Measurements from ENCODE around the gene TBX10.

GRCh38 chr11:67616431-67617242 lies 22.9 kb downstream of the TBX10 start:
- no peak for TF ChIP-seq POLR2AphosphoS5 (IDR thresholded peaks at IDR 0.05; ENCODE audit: low read depth, low read length)
- no peak for TF ChIP-seq FOXM1 (IDR thresholded peaks at IDR 0.05; ENCODE audit: low read depth)
- TF ChIP-seq CTCF (IDR thresholded peaks at IDR 0.05): no peak
- TF ChIP-seq EZH2phosphoT487 (IDR thresholded peaks at IDR 0.05; ENCODE audit: borderline replicate concordance, low read depth): no peak
- TF ChIP-seq JUND (IDR thresholded peaks at IDR 0.05): no peak
- no peak for TF ChIP-seq GATA2 (CRISPR knock-in tag; IDR thresholded peaks at IDR 0.05)
- no peak for TF ChIP-seq REST (IDR thresholded peaks at IDR 0.05; ENCODE audit: low read depth, low read length)
- TF ChIP-seq YY1 (IDR thresholded peaks at IDR 0.05; ENCODE audit: low read depth): no peak
- TF ChIP-seq EP300 (IDR thresholded peaks at IDR 0.05; ENCODE audit: borderline replicate concordance in 1 of 2, low read depth in 1 of 2, low read length in 1 of 2): no peak
- no peak for TF ChIP-seq TCF12 (IDR thresholded peaks at IDR 0.05)
- no peak for TF ChIP-seq USF2 (IDR thresholded peaks at IDR 0.05; ENCODE audit: borderline replicate concordance, low read depth, low read length)
